Measurements from ENCODE around the gene PIP4K2B.

DNA sequence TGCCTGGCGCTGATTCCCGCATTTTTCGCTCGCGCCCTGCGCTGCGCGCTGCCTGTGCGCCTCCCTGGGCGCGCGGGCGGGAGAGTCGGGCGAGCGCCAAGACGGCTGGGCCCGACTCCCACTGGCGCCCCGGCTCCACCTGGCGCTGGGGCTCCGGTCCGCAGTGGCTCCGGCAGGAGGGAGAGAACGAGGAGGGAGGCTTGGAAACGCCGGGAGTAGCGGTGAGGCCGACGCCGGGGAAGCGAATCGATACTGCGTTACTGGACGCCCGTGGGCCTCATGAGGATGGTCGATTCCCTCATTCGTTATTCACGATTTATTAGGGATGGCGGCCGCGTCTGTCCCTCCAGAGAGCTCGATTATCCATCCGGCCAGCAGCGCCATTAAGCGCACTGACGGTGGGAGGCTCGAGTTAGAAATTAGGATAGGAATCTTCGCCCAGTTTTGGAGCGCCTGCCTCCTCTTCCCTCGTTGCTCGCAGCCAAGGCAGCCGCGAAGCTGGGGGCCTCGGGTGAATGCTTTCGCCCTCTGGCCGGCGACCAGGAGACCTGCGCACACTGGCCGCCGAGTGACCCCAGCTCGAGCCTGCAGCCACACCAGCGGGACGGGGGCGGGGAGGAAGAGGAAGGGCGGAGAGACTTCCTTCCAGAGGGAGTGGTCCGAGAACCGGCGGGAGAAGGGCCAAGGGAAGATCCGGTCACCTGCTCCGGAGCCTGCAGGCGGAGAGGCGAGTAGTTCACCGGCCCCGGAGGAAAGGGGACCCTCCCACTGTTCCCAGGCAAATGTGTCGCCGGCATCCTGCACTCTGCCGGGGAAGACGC is 49.9 kb downstream of the PIP4K2B start:
- TF ChIP-seq, protein P1, sequence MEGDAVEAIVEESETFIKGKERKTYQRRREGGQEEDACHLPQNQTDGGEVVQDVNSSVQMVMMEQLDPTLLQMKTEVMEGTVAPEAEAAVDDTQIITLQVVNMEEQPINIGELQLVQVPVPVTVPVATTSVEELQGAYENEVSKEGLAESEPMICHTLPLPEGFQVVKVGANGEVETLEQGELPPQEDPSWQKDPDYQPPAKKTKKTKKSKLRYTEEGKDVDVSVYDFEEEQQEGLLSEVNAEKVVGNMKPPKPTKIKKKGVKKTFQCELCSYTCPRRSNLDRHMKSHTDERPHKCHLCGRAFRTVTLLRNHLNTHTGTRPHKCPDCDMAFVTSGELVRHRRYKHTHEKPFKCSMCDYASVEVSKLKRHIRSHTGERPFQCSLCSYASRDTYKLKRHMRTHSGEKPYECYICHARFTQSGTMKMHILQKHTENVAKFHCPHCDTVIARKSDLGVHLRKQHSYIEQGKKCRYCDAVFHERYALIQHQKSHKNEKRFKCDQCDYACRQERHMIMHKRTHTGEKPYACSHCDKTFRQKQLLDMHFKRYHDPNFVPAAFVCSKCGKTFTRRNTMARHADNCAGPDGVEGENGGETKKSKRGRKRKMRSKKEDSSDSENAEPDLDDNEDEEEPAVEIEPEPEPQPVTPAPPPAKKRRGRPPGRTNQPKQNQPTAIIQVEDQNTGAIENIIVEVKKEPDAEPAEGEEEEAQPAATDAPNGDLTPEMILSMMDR (conservative IDR thresholded peaks at IDR 0.05; ENCODE audit: low read length) = no peak
- no peak for TF ChIP-seq EZH2phosphoT487 (IDR thresholded peaks at IDR 0.05; ENCODE audit: borderline replicate concordance, low read depth, low read length)

Measured in OCI-LY7 (cell line).